ENCODE data around the gene STARD3.

The STARD3 gene

GRCh38 chr17:39673335-39674081 lies 36.6 kb downstream of the STARD3 start:
- no peak for DNase-seq

GRCh38 chr17:39674179-39674578 lies 37.2 kb downstream of the STARD3 start:
- DNase-seq, result no peak

GRCh38 chr17:39674702-39675389 lies 37.9 kb downstream of the STARD3 start:
- no peak for DNase-seq

- DNase-seq, result no peak
Measured at GRCh38 chr17:39675390-39676082, 38.6 kb downstream of the STARD3 start.

- DNase-seq, result peak; percentile 76
Measured at GRCh38 chr17:39676198-39676819, 39.4 kb downstream of the STARD3 start.

- no peak for DNase-seq
Measured at GRCh38 chr17:39677072-39677471, 40.1 kb downstream of the STARD3 start.

- DNase-seq, result no peak
Measured at GRCh38 chr17:39677542-39678339, 40.8 kb downstream of the STARD3 start.

GRCh38 chr17:39678340-39679116 lies 41.6 kb downstream of the STARD3 start:
- DNase-seq, result no peak

GRCh38 chr17:39679521-39680192 lies 42.7 kb downstream of the STARD3 start:
- peak; percentile 77 for DNase-seq

GRCh38 chr17:39683295-39683939 lies 46.5 kb downstream of the STARD3 start:
- DNase-seq, result no peak

- no peak for DNase-seq
Measured at GRCh38 chr17:39684369-39685192, 47.6 kb downstream of the STARD3 start.

- no peak for DNase-seq
Measured at GRCh38 chr17:39687101-39687545, 50.2 kb downstream of the STARD3 start.

GRCh38 chr17:39687546-39688474 lies 50.9 kb downstream of the STARD3 start, which contains the start of gene PGAP3:
PGAP3 (minus strand) TSS chr17:39688057; CDS start chr17:39688014, 43 bp downstream.
- peak; percentile 94 for DNase-seq

GRCh38 chr17:39688475-39688835 lies 51.5 kb downstream of the STARD3 start:
- DNase-seq, result no peak

- DNase-seq, result no peak
Measured at GRCh38 chr17:39688945-39689344, 52.0 kb downstream of the STARD3 start.

- DNase-seq, result no peak
Measured at GRCh38 chr17:39694593-39694992, 57.6 kb downstream of the STARD3 start.

GRCh38 chr17:39695089-39695474 lies 58.1 kb downstream of the STARD3 start:
- DNase-seq, result no peak

- no peak for DNase-seq
Measured at GRCh38 chr17:39696731-39697130, 59.8 kb downstream of the STARD3 start.

Data from activated CD8-positive, alpha-beta memory T cell treated with anti-CD3 and anti-CD28 coated beads for 24 hours (primary cell).